Brain microvascular endothelial cell (primary cell): ENCODE measurements around the gene AKAP7.

Experiments used
- DNase-seq: peaks from one replicate; pipeline ENCODE4 v3.0.0-alpha.2; 2020
- H3K27ac ChIP-seq: fragments of 250-450 bp; sonication (Bioruptor Pico); 2 replicates; pipeline ENCODE4 v1.5.1; 2020; ENCODE audit warnings: mild to moderate bottlenecking, moderate library complexity
- H3K27me3 ChIP-seq: fragments of 250-450 bp; sonication (Bioruptor Pico); replicated peaks from 2 replicates; pipeline ENCODE4 v1.5.1; 2020; ENCODE audit warnings: mild to moderate bottlenecking
- H3K36me3 ChIP-seq: fragments of 250-450 bp; sonication (Bioruptor Pico); replicated peaks from 2 replicates; pipeline ENCODE4 v1.5.1; 2020; ENCODE audit warnings: mild to moderate bottlenecking
- H3K4me3 ChIP-seq: 2 replicates; pipeline ENCODE4 v1.5.1; 2011; ENCODE audit warnings: low read depth, mild to moderate bottlenecking, control low read depth, low read length, moderate library complexity
- in situ Hi-C: cut with HindIII; loops from 2 replicates; pipeline ENCODE4 v1.10.0; 2017; ENCODE audit warnings: low sequenced_read_pairs, low pct_ligation_motif_present
- TF ChIP-seq, protein P1 (sequence below): IDR thresholded peaks from 2 replicates; pipeline ENCODE4 v1.5.1; 2011; ENCODE audit warnings: low read depth, mild to moderate bottlenecking, moderate library complexity, low read length, control low read depth, inconsistent platforms; ENCODE audit errors: missing control alignments

Gene AKAP7

DNA sequence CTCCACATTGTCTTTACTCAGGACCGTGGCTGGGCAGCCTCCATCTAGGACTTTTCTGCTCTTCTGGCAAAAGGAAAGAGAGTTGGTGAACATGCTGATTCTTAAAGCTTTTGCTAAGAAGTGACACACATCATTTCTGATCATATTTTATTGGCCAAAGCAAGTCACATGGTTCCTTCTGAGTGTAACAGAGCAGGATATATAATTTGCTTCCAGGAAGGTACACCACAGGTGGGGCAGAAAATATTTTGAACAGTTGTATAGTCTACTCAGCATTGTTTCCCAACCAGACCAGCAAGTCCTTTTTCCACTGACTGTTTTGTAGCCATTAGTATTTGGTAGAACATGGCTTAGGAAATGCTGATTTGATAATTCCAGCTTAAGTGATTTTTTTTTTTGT, 73.5 kb downstream of the AKAP7 start:
- no peak overlapping the region for H3K27ac ChIP-seq
- DNase-seq = no peak
- in situ Hi-C loops = no loop called here
- no peaks in the 10 kb centered on the region for H3K36me3 ChIP-seq
- TF ChIP-seq, protein P1, sequence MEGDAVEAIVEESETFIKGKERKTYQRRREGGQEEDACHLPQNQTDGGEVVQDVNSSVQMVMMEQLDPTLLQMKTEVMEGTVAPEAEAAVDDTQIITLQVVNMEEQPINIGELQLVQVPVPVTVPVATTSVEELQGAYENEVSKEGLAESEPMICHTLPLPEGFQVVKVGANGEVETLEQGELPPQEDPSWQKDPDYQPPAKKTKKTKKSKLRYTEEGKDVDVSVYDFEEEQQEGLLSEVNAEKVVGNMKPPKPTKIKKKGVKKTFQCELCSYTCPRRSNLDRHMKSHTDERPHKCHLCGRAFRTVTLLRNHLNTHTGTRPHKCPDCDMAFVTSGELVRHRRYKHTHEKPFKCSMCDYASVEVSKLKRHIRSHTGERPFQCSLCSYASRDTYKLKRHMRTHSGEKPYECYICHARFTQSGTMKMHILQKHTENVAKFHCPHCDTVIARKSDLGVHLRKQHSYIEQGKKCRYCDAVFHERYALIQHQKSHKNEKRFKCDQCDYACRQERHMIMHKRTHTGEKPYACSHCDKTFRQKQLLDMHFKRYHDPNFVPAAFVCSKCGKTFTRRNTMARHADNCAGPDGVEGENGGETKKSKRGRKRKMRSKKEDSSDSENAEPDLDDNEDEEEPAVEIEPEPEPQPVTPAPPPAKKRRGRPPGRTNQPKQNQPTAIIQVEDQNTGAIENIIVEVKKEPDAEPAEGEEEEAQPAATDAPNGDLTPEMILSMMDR = no peak
- H3K4me3 ChIP-seq = no peak overlapping the region
- H3K27me3 ChIP-seq = no peaks in the 10 kb centered on the region

DNA sequence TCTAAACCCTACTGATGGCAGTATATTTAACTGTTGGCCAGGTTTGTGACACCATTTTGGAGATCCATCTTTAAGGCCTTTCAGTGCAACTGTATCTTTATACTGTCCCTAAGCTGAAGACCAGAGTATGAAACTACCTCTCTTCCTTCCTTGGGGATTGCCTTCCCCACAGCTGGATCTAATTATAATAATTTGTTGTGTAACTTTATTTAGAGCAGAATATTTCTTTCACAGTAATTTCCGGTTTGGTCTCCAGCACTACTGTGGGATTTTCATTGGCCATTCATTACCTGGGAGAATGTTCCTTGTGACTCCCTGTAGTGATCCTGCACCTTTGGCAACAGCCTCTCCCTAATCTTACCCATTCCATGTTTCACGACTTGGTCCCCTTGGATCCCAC, 75.2 kb downstream of the AKAP7 start:
- in situ Hi-C loops = no loop called here
- H3K27me3 ChIP-seq = no peaks in the 10 kb centered on the region
- H3K36me3 ChIP-seq = no peaks in the 10 kb centered on the region
- TF ChIP-seq, protein P1 = no peak
- no peak for DNase-seq
- H3K4me3 ChIP-seq = no peak overlapping the region
- H3K27ac ChIP-seq = no peak overlapping the region

DNA sequence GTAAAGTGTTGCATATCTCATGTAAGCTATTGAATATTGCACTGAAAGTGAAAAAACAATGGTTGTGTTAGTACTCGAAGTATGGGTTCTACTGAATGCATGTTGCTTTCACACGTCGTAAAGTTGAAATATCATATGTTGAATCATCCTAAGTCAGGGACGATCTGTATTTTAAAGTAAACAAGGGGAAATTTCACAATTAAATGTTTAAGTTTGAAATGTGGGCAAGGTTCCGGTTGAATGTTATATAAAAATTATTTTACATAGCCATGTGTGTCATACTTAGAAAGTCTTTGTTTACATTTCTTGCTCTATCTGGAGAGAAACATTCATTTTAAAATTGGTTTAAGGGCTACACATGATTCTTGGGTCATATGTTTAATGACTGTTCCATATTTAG, 76.8 kb downstream of the AKAP7 start:
- H3K27ac ChIP-seq = no peak overlapping the region
- no peaks in the 10 kb centered on the region for H3K36me3 ChIP-seq
- DNase-seq = no peak
- in situ Hi-C loops = no loop called here
- TF ChIP-seq, protein P1 = no peak
- H3K27me3 ChIP-seq = no peaks in the 10 kb centered on the region
- H3K4me3 ChIP-seq = no peak overlapping the region

DNA sequence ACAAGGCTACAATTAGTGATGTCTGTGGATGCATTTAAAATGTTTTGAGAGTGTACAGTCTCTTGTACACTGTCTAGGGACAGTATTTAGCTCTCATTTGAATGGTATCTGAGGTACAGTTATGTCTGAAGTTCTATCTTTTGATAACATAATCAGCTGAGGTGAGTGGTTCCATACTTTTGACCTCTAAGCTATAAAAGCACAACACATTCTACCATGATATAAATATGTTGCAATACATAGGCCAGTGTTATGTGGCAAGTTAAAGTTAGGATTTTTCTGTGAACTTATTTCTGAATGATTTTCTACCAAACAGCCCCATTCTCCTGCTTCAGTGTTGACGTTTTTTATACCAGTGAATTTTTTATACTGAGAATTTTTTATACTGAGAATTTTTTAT, 77.6 kb downstream of the AKAP7 start:
- H3K27ac ChIP-seq = no peak overlapping the region

DNA sequence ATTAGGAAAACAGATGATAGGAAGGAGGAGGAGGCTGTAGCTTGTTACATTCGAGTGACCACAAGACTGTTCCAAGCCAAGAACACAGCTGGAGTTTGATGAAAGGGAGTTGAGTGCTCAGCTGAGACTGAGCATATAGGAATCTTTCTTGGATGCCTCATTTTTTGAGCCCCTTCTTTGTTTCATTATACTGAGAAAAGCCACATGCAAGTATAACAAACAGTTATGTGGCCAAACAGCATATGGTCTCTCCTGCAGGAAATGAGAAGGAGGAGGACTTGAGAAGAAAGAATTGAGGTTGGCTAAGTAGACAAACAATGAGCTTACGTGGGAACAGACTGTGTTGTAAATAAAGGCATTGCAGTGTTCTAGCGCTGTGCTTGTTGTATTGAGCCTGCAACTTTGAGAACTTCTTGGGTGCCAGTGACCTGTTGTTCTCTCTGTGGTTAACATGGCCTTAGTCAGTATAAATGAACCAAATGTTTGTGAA, 78.3 kb downstream of the AKAP7 start:
- peak; percentile 1 for DNase-seq
- no peak overlapping the region for H3K4me3 ChIP-seq
- in situ Hi-C loops = no loop called here
- no peak overlapping the region for H3K27ac ChIP-seq
- TF ChIP-seq, protein P1 = no peak
- no peaks in the 10 kb centered on the region for H3K36me3 ChIP-seq
- no peaks in the 10 kb centered on the region for H3K27me3 ChIP-seq

More for the DNA sequence above, 77.6 kb downstream of the AKAP7 start:
- Histone ChIP-seq H3K4me3 (no peak overlapping the region), H3K36me3 (no peaks in the 10 kb centered on the region), H3K27me3 (no peaks in the 10 kb centered on the region)
- TF ChIP-seq, protein P1 = no peak
- DNase-seq = no peak
- in situ Hi-C loops = no loop called here

DNA sequence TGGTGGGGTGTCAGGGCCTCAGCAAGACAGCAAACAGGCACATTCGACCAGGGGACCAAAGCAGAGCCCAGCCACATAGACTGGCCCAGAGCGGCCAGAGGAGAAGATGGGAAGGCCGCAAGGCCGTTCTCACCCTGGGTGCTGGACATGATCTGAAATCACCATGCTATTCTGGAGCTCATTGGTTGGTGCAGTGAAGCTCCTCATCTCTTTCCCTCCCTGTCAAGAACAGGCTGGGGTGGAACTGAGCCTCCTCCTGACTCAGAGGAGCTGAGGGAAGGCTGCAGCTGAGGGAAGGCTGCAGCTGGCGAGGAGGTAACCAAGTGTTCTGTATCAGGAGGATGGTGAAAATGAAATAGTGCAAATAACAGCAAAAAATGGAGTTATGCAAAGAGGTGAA, 80.0 kb downstream of the AKAP7 start:
- Histone ChIP-seq H3K4me3 (no peak overlapping the region), H3K27me3 (no peaks in the 10 kb centered on the region), H3K36me3 (no peaks in the 10 kb centered on the region), H3K27ac (no peak overlapping the region)
- in situ Hi-C loops = no loop called here
- TF ChIP-seq, protein P1 = no peak
- no peak for DNase-seq
